H9 (cell line): Measurements from ENCODE around the gene ARHGAP27. TPM values are rescaled to one million over a fixed set of nuclear protein-coding genes. Genes with fewer than 3 reads are reported as not detected.

Source experiments
- DNase-seq: peaks from one replicate; pipeline ENCODE4 v3.0.0-alpha.2; 2017
- H2AFZ ChIP-seq: one replicate; pipeline ENCODE4 v1.6.1; 2013; ENCODE audit warnings: mild to moderate bottlenecking, low read length, control low read depth, moderate library complexity
- H2AK5ac ChIP-seq: 2 replicates; pipeline ENCODE4 v1.6.1; 2013; ENCODE audit warnings: low read length, control low read depth, mixed read lengths; ENCODE audit not compliant: insufficient read length
- H2BK120ac ChIP-seq: one replicate; pipeline ENCODE4 v1.6.1; 2013; ENCODE audit warnings: low read depth, mild to moderate bottlenecking, low read length, control low read depth, inconsistent platforms; ENCODE audit not compliant: poor library complexity, severe bottlenecking
- H2BK12ac ChIP-seq: 2 replicates; pipeline ENCODE4 v1.6.1; 2013; ENCODE audit warnings: low read length, control low read depth, mixed read lengths, low read depth; ENCODE audit not compliant: insufficient read length
- H2BK15ac ChIP-seq: 2 replicates; pipeline ENCODE4 v1.6.1; 2013; ENCODE audit warnings: low read depth, low read length, control low read depth
- H2BK20ac ChIP-seq: one replicate; pipeline ENCODE4 v1.6.1; 2013; ENCODE audit warnings: low read depth, mild to moderate bottlenecking, low read length, control low read depth, inconsistent platforms; ENCODE audit not compliant: poor library complexity, severe bottlenecking
- H2BK5ac ChIP-seq: 2 replicates; pipeline ENCODE4 v1.6.1; 2013; ENCODE audit warnings: low read length, control low read depth, mixed read lengths; ENCODE audit not compliant: insufficient read length
- H3K14ac ChIP-seq: 2 replicates; pipeline ENCODE4 v1.6.1; 2013; ENCODE audit warnings: low read length, control low read depth; ENCODE audit not compliant: insufficient read depth
- H3K18ac ChIP-seq: 2 replicates; pipeline ENCODE4 v1.6.1; 2013; ENCODE audit warnings: low read depth, mild to moderate bottlenecking, mixed read lengths, low read length, control low read depth; ENCODE audit not compliant: insufficient read length
- H3K23ac ChIP-seq: 2 replicates; pipeline ENCODE4 v1.6.1; 2013; ENCODE audit warnings: low read length, control low read depth, mixed read lengths, low read depth; ENCODE audit not compliant: insufficient read length
- H3K23me2 ChIP-seq: 2 replicates; pipeline ENCODE4 v1.6.1; 2013; ENCODE audit warnings: low read depth, mild to moderate bottlenecking, mixed read lengths, low read length, control low read depth; ENCODE audit not compliant: insufficient read length, poor library complexity, severe bottlenecking
- H3K27ac ChIP-seq: 2 replicates; pipeline ENCODE4 v1.5.1; 2013; ENCODE audit warnings: low read length, control low read depth, mixed read lengths, low read depth; ENCODE audit not compliant: insufficient read length
- H3K27me3 ChIP-seq: 2 replicates; pipeline ENCODE4 v1.6.1; 2013; ENCODE audit warnings: low read length, control low read depth, inconsistent platforms; ENCODE audit not compliant: insufficient read depth
- H3K4ac ChIP-seq: 2 replicates; pipeline ENCODE4 v1.6.1; 2013; ENCODE audit warnings: low read depth, mild to moderate bottlenecking, control low read depth, inconsistent platforms, low read length, moderate library complexity
- H3K4me1 ChIP-seq: 2 replicates; pipeline ENCODE4 v1.6.1; 2013; ENCODE audit warnings: low read length, control low read depth, inconsistent platforms; ENCODE audit not compliant: insufficient read depth
- H3K4me2 ChIP-seq: 2 replicates; pipeline ENCODE4 v1.6.1; 2013; ENCODE audit warnings: low read length, control low read depth, mixed read lengths; ENCODE audit not compliant: insufficient read length, insufficient read depth
- H3K56ac ChIP-seq: 2 replicates; pipeline ENCODE4 v1.6.1; 2013; ENCODE audit warnings: low read depth, mild to moderate bottlenecking, mixed read lengths, low read length, control low read depth; ENCODE audit not compliant: insufficient read length
- H3K79me1 ChIP-seq: 2 replicates; pipeline ENCODE4 v1.6.1; 2013; ENCODE audit warnings: low read depth, mild to moderate bottlenecking, moderate library complexity, low read length, control low read depth, inconsistent platforms; ENCODE audit not compliant: insufficient read depth, poor library complexity, severe bottlenecking
- H3K79me2 ChIP-seq: 2 replicates; pipeline ENCODE4 v1.6.1; 2013; ENCODE audit warnings: low read length, control low read depth, inconsistent platforms; ENCODE audit not compliant: insufficient read depth
- H3K9ac ChIP-seq: 2 replicates; pipeline ENCODE4 v1.6.1; 2013; ENCODE audit warnings: low read length, control low read depth, mixed read lengths; ENCODE audit not compliant: insufficient read length; ENCODE audit errors: extremely low read depth
- H3K9me3 ChIP-seq: one replicate; pipeline ENCODE4 v1.6.1; 2013; ENCODE audit warnings: low read depth, low read length, inconsistent platforms; ENCODE audit not compliant: control insufficient read depth
- H3T11ph ChIP-seq: one replicate; pipeline ENCODE4 v1.6.1; 2013; ENCODE audit warnings: mild to moderate bottlenecking, low read length, control low read depth, inconsistent platforms
- H4K20me1 ChIP-seq: one replicate; pipeline ENCODE4 v1.6.1; 2013; ENCODE audit not compliant: control insufficient read depth, insufficient read length, insufficient read depth
- H4K5ac ChIP-seq: 2 replicates; pipeline ENCODE4 v1.6.1; 2013; ENCODE audit warnings: low read depth, mild to moderate bottlenecking, mixed read lengths, low read length, control low read depth; ENCODE audit not compliant: insufficient read length
- H4K8ac ChIP-seq: replicated peaks from 2 replicates; pipeline ENCODE4 v1.6.1; 2013; ENCODE audit warnings: low read length, control low read depth, mixed read lengths, low read depth; ENCODE audit not compliant: insufficient read length
- H4K91ac ChIP-seq: 2 replicates; pipeline ENCODE4 v1.6.1; 2013; ENCODE audit warnings: low read depth, mild to moderate bottlenecking, moderate library complexity, mixed read lengths, low read length, control low read depth; ENCODE audit not compliant: insufficient read length
- H3K27ac Mint-ChIP-seq, 3 experiments: 2 replicates in 2 of 3; 3 replicates in 1 of 3; pipeline ENCODE4 v1.8.0; 2020 to 2021; ENCODE audit warnings: mixed read lengths in 3 of 3, mild to moderate bottlenecking in 1 of 3, moderate library complexity in 1 of 3
- H3K27me3 Mint-ChIP-seq: 2 replicates; pipeline ENCODE4 v1.8.0; 2021; ENCODE audit warnings: low read depth, mild to moderate bottlenecking, moderate library complexity, mixed read lengths
- H3K36me3 Mint-ChIP-seq, 3 experiments: 2 replicates in 2 of 3; 3 replicates in 1 of 3; pipeline ENCODE4 v1.8.0; 2020 to 2021; ENCODE audit warnings: low read depth in 3 of 3, mixed read lengths in 3 of 3; ENCODE audit not compliant: insufficient read depth in 1 of 3
- H3K4me1 Mint-ChIP-seq, 2 experiments: 2 replicates each; pipeline ENCODE4 v1.8.0; 2020; ENCODE audit warnings: mixed read lengths in 2 of 2
- H3K4me3 Mint-ChIP-seq, 2 experiments: 2 replicates in 1 of 2; 3 replicates in 1 of 2; pipeline ENCODE4 v1.8.0; 2020 to 2021; ENCODE audit warnings: mild to moderate bottlenecking in 2 of 2, mixed read lengths in 2 of 2, moderate library complexity in 1 of 2
- H3K9me3 Mint-ChIP-seq, 2 experiments: 2 replicates in 1 of 2; 3 replicates in 1 of 2; pipeline ENCODE4 v1.8.0; 2020; ENCODE audit warnings: mild to moderate bottlenecking in 2 of 2, mixed read lengths in 2 of 2, moderate library complexity in 1 of 2
- WGBS: extraction: QIAGEN DNeasy Blood & Tissue Kit; methylation state at CpG from one replicate; pipeline ENCODE4 v1.1.7; 2013; ENCODE audit warnings: missing lambda C conversion rate, low lambda C conversion rate, mixed read lengths; ENCODE audit not compliant: insufficient read length; ENCODE audit errors: extremely low coverage; 5-methylcytosine and 5-hydroxymethylcytosine counted together
- total RNA-seq: library from RNA; stranded (reverse); gene quantifications from 2 replicates; pipeline ENCODE4 v1.2.1, GENCODE V29; 2021
- TF ChIP-seq, protein P1 (sequence below): fragments of 200-600 bp; sonication (generic); conservative IDR thresholded peaks from 3 replicates; pipeline ENCODE4 v1.8.0; 2021; ENCODE audit warnings: antibody characterized with exemption, mild to moderate bottlenecking

Gene ARHGAP27
- total RNA-seq, 1 experiment from 2014 or later, result 9.9 TPM

DNA sequence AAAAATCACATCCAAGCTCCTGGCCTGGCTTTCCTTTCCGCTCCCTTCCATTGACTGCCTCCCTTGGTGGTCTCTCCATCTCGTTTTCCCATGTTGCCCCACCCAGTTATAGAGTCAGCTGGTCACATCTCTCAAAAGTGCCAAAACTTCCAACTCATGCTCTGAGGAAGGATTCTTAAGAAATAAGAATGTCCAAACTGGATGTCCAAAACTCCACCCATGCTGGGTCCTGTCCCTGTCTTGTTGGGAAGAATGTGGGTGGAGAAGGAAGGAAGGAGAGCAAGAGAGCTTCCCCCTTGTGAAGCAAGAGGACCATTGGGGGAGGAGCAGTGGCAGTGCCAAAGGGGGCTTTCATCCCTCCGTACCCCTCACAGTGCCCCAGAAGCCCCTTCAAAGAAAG lies 71.2 kb downstream of the ARHGAP27 start:
- peaks cover 5% of the 10 kb centered on the region; the same call in 1 of the 2 replicates for H3K4me1 ChIP-seq
- H3K4me1 Mint-ChIP-seq, result peaks cover 24 to 29% of the 10 kb centered on the region in 2 experiments
- no peak overlapping the region for H3K56ac ChIP-seq
- H3T11ph ChIP-seq, result no peak overlapping the region
- no peaks in the 10 kb centered on the region for H3K27me3 Mint-ChIP-seq
- H2BK12ac ChIP-seq, result no peak overlapping the region
- no peak overlapping the region for H3K23ac ChIP-seq
- no peak overlapping the region for H2BK120ac ChIP-seq
- no peak overlapping the region for H3K14ac ChIP-seq
- no peak overlapping the region for H2BK5ac ChIP-seq
- H3K23me2 ChIP-seq, result no peaks in the 10 kb centered on the region
- no peak overlapping the region for H3K18ac ChIP-seq
- H3K4me3 Mint-ChIP-seq, result no peak overlapping the region
- H3K79me1 ChIP-seq, result no peaks in the 10 kb centered on the region
- H3K27ac Mint-ChIP-seq, result no peak overlapping the region; a peak in 1 of 7 replicates
- DNase-seq, result peak; percentile 14
- no peak overlapping the region for H2AK5ac ChIP-seq
- no peaks in the 10 kb centered on the region for H4K20me1 ChIP-seq
- H3K4me2 ChIP-seq, result no peak overlapping the region
- no CpG with 5 or more reads among the region's 3 CpGs for WGBS
- H3K9me3 ChIP-seq, result no peaks in the 10 kb centered on the region
- H4K8ac ChIP-seq, result no peak overlapping the region
- H2AFZ ChIP-seq, result no peak overlapping the region
- no peak overlapping the region for H4K91ac ChIP-seq
- no peak overlapping the region for H3K4ac ChIP-seq
- no peak overlapping the region for H2BK15ac ChIP-seq
- no peak overlapping the region for H4K5ac ChIP-seq
- H3K79me2 ChIP-seq, result no peaks in the 10 kb centered on the region; the same call in 1 of the 2 replicates
- H3K9ac ChIP-seq, result no peak overlapping the region
- peaks cover 0 to 2% (median 0%) of the 10 kb centered on the region in 3 experiments; a peak in 2 of 7 replicates for H3K36me3 Mint-ChIP-seq
- TF ChIP-seq, protein P1, sequence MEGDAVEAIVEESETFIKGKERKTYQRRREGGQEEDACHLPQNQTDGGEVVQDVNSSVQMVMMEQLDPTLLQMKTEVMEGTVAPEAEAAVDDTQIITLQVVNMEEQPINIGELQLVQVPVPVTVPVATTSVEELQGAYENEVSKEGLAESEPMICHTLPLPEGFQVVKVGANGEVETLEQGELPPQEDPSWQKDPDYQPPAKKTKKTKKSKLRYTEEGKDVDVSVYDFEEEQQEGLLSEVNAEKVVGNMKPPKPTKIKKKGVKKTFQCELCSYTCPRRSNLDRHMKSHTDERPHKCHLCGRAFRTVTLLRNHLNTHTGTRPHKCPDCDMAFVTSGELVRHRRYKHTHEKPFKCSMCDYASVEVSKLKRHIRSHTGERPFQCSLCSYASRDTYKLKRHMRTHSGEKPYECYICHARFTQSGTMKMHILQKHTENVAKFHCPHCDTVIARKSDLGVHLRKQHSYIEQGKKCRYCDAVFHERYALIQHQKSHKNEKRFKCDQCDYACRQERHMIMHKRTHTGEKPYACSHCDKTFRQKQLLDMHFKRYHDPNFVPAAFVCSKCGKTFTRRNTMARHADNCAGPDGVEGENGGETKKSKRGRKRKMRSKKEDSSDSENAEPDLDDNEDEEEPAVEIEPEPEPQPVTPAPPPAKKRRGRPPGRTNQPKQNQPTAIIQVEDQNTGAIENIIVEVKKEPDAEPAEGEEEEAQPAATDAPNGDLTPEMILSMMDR, result no peak
- no peak overlapping the region for H2BK20ac ChIP-seq
- H3K9me3 Mint-ChIP-seq, result peaks cover 0 to 2% of the 10 kb centered on the region in 2 experiments; a peak in 1 of 5 replicates
- no peak overlapping the region for H3K27ac ChIP-seq
- no peaks in the 10 kb centered on the region for H3K27me3 ChIP-seq
